HAP-1 (cell line): ENCODE measurements around the gene DUSP8.
"Not testable (repeated sequence)": the region's sequence is repeated elsewhere in the genome, so short reads cannot be mapped to it uniquely, and the experiment has no call there.

Experiments
- DNase-seq, 2 experiments: peaks; one replicate each; pipeline ENCODE4 v3.0.0-alpha.2; 2016 to 2020; ENCODE audit warnings: low spot score in 2 of 2
- H3K27me3 ChIP-seq: fragments of 250-450 bp; sonication (Bioruptor Pico); 2 replicates; pipeline ENCODE4 v1.5.1; 2020; ENCODE audit warnings: low read depth, mild to moderate bottlenecking, moderate library complexity
- H3K36me3 ChIP-seq: fragments of 250-450 bp; sonication (Bioruptor Pico); replicated peaks from 2 replicates; pipeline ENCODE4 v1.5.1; 2020; ENCODE audit warnings: mild to moderate bottlenecking
- H3K4me1 ChIP-seq: fragments of 250-450 bp; sonication (Bioruptor Pico); 2 replicates; pipeline ENCODE4 v1.5.1; 2020; ENCODE audit warnings: mild to moderate bottlenecking
- H3K4me3 ChIP-seq: fragments of 250-450 bp; sonication (Bioruptor Pico); 2 replicates; pipeline ENCODE4 v1.5.1; 2020; ENCODE audit warnings: mild to moderate bottlenecking, moderate library complexity
- H3K9me3 ChIP-seq: fragments of 250-450 bp; sonication (Bioruptor Pico); 2 replicates; pipeline ENCODE4 v1.5.1; 2020; ENCODE audit warnings: mild to moderate bottlenecking, moderate library complexity
- in situ Hi-C: fragments of 300-500 bp; cut with MboI; formaldehyde crosslinking; loops from 3 replicates; pipeline ENCODE4 v1.14.3; 2020; ENCODE audit warnings: low sequenced_read_pairs, inconsistent platforms, mixed read lengths

The DUSP8 gene

GRCh38 chr11:1597994-1598380 lies 25.9 kb upstream of the DUSP8 start, which contains the start of gene KRTAP5-2:
TSS of gene KRTAP5-2 (minus strand) at chr11:1598294. CDS start at chr11:1598250, 44 bp downstream.
- H3K27me3 ChIP-seq = peaks cover 15% of the 10 kb centered on the region

GRCh38 chr11:1597331-1597993 lies 25.4 kb upstream of the DUSP8 start:
- DNase-seq = no peak
- Histone ChIP-seq H3K4me1 (no peaks in the 10 kb centered on the region), H3K9me3 (no peaks in the 10 kb centered on the region), H3K36me3 (no peaks in the 10 kb centered on the region), H3K4me3 (no peak overlapping the region), H3K27me3 (peaks cover 15% of the 10 kb centered on the region)
- in situ Hi-C loops = no loop called here

More at GRCh38 chr11:1597994-1598380, 25.9 kb upstream of the DUSP8 start, which contains the start of gene KRTAP5-2:
- no peak within 1 kb of the TSS for H3K4me3 ChIP-seq
- in situ Hi-C loops = no loop called here
- no peaks in the 10 kb centered on the region for H3K9me3 ChIP-seq
- H3K4me1 ChIP-seq = no peaks in the 10 kb centered on the region
- DNase-seq = no peak
- no peaks in the 10 kb centered on the region for H3K36me3 ChIP-seq

DNA sequence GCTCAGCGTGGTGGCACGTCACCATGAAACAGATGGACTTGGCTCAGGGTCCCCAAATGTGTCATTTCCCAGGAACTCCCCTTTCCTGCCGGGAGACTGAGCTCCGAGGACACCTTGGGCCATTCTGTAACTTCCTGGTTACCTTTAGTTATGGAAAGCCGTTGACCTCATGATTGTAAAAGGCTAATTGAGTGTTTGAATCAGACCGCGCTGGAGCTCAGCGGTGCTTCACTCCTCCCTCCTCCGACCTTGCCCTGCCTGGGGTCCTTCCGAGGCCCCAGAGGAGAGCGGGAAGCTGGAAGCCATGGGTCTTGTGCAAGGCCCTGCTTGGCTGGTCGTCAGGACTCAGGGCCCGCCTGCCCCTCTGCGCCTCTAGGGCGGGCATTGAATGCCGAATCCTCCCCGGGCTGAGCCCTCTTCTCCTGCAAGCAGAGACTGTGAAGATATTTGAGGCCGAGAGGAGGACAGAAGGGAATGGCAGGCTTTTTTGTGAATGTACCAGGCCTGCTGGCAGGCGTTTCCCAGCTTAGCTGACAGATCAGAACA lies 24.6 kb upstream of the DUSP8 start:
- DNase-seq, H3K4me1 ChIP-seq, H3K36me3 ChIP-seq, in situ Hi-C loops, H3K9me3 ChIP-seq, H3K4me3 ChIP-seq: not testable (repeated sequence)
- peaks cover 17% of the 10 kb centered on the region for H3K27me3 ChIP-seq

DNA sequence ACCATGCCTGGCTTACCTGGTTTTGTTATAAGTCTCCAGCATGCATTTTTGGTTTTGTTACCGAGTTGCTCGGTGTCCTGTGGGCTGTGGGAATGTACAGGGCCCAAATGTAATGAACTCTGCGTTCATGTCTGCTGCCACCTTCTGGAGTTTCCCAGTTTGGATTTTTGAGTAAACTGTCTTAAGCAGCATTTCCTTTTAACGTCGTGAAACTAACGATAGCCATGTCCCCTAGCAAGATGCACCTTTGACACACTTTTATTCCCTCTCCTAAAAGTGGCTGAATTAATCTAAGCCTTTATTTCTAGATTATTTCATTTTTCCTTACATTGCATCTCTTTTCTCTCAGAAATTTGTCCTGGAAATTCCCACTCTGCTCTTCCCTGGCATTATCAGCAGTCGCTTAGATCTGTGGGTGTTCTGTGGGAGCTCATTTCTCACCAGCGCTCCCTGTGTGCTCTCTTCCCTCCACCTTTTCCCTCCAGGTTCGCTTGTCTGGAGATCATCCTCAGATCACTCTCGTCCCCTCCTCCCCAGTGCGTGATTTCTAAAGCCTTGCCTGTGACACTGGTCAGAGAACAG lies 24.0 kb upstream of the DUSP8 start:
- H3K36me3 ChIP-seq, H3K9me3 ChIP-seq, H3K4me3 ChIP-seq, H3K4me1 ChIP-seq, in situ Hi-C loops, DNase-seq: not testable (repeated sequence)
- peaks cover 19% of the 10 kb centered on the region for H3K27me3 ChIP-seq

GRCh38 chr11:1592628-1593027 lies 20.6 kb upstream of the DUSP8 start:
- Histone ChIP-seq H3K4me3 (no peak overlapping the region), H3K9me3 (no peaks in the 10 kb centered on the region), H3K27me3 (peaks cover 16% of the 10 kb centered on the region), H3K36me3 (no peaks in the 10 kb centered on the region), H3K4me1 (no peaks in the 10 kb centered on the region)
- in situ Hi-C loops = no loop called here
- DNase-seq = no peak

- in situ Hi-C loops = no loop called here
- Histone ChIP-seq H3K4me3 (no peak overlapping the region), H3K36me3 (no peaks in the 10 kb centered on the region), H3K4me1 (no peaks in the 10 kb centered on the region), H3K9me3 (no peaks in the 10 kb centered on the region), H3K27me3 (peaks cover 16% of the 10 kb centered on the region)
- no peak for DNase-seq
Observed at GRCh38 chr11:1589996-1590395, 17.9 kb upstream of the DUSP8 start.

DNA sequence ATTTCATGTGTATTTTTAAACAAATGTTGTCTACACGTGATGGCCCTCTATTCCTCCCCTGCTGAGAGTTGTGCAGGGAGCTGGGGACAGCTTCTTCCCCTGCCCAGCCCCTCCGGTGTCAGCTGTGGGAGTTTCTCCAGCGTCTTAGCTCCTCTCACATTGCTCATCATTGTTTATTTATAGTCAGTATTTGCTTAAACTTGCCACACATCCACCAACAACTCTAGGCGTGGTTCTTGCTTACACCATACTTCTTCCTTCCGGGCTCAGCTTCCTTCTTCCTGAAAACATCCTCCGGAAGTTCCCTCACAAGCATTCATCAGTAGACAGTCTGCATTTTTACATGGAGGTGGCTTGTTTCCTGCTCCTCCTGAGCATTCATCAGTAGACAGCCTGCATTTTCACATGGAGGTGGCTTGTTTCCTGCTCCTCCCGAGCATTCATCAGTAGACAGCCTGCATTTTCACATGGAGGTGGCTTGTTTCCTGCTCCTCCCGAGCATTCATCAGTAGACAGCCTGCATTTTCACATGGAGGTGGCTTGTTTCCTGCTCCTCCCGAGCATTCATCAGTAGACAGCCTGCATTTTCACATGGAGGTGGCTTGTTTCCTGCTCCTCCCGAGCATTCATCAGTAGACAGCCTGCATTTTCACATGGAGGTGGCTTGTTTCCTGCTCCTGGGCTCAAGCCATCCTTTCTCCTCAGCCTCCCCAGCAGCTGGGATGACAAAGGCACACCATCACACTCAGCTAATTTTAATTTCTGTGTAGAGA lies 17.3 kb upstream of the DUSP8 start:
- H3K9me3 ChIP-seq, in situ Hi-C loops, H3K4me3 ChIP-seq, DNase-seq, H3K4me1 ChIP-seq, H3K36me3 ChIP-seq: not testable (repeated sequence)
- H3K27me3 ChIP-seq = peaks cover 15% of the 10 kb centered on the region

GRCh38 chr11:1586699-1587098 lies 14.6 kb upstream of the DUSP8 start:
- H3K9me3 ChIP-seq = no peaks in the 10 kb centered on the region
- H3K4me3 ChIP-seq = no peak overlapping the region
- peaks cover 21% of the 10 kb centered on the region for H3K27me3 ChIP-seq
- in situ Hi-C loops = no loop called here
- no peaks in the 10 kb centered on the region for H3K4me1 ChIP-seq
- no peaks in the 10 kb centered on the region for H3K36me3 ChIP-seq
- DNase-seq = no peak

GRCh38 chr11:1584661-1585370 lies 12.7 kb upstream of the DUSP8 start, which contains the start of gene KRTAP5-1:
TSS of gene KRTAP5-1 (minus strand) at chr11:1585283. CDS start at chr11:1585249, 34 bp downstream.
- H3K4me3 ChIP-seq, DNase-seq, in situ Hi-C loops, H3K36me3 ChIP-seq, H3K9me3 ChIP-seq, H3K4me1 ChIP-seq: not testable (repeated sequence)
- H3K27me3 ChIP-seq = peaks cover 19% of the 10 kb centered on the region

DNA sequence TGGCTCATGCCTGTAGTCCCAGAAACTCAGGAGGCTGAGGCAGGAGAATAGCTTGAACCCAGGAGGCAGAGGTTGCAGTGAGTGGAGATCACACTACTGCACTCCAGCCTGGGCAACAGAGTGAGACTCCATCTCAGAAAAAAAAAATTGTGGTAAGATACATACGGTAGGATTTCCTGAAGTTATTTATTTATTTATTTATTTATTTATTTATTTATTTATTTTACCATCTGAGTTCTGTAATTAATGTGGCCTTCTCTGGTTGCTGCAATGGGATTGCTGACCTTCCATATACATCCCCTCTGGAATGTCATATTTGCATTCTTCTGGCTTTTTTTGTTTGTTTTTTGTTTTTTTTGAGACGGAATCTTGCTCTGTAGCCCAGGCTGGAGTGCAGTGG lies 10.8 kb upstream of the DUSP8 start:
- H3K27me3 ChIP-seq = peaks cover 19% of the 10 kb centered on the region
- DNase-seq, H3K4me1 ChIP-seq, H3K9me3 ChIP-seq, H3K4me3 ChIP-seq, in situ Hi-C loops, H3K36me3 ChIP-seq: not testable (repeated sequence)

DNA sequence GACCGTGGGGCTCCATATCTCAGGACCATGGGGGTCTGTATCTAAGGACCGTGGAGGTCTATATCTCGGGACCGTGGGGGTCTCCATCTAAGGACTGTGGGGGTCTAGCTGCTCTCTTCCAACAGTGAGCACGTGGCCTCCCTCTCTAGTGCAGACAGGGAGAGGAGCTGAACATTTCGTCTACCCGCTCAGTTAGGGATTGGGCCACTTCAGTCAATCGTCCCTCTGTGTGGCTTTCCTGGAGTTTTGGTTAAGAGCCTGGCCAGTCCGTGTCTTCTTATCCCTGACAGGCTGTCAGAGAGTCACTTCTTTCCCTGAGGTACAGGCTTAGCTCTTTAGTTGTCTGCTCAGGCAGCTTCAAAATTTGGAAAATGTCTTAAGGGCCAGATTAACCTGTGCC lies 9.9 kb upstream of the DUSP8 start:
- Histone ChIP-seq H3K4me1 (no peaks in the 10 kb centered on the region), H3K4me3 (no peak overlapping the region), H3K27me3 (peaks cover 19% of the 10 kb centered on the region), H3K9me3 (peaks cover 5% of the 10 kb centered on the region), H3K36me3 (no peaks in the 10 kb centered on the region)
- in situ Hi-C loops = no loop called here
- no peak for DNase-seq

- Histone ChIP-seq H3K27me3 (peaks cover 24% of the 10 kb centered on the region), H3K4me1 (peaks cover 8% of the 10 kb centered on the region), H3K9me3 (peaks cover 5% of the 10 kb centered on the region), H3K36me3 (no peaks in the 10 kb centered on the region), H3K4me3 (no peak overlapping the region)
- in situ Hi-C loops = no loop called here
- DNase-seq = no peak
Observed at GRCh38 chr11:1576825-1577224, 4.8 kb upstream of the DUSP8 start.

- H3K27me3 ChIP-seq = peaks cover 24% of the 10 kb centered on the region
- DNase-seq, H3K4me1 ChIP-seq, H3K4me3 ChIP-seq, H3K36me3 ChIP-seq, in situ Hi-C loops, H3K9me3 ChIP-seq: not testable (repeated sequence)
Observed at GRCh38 chr11:1575756-1576155, 3.7 kb upstream of the DUSP8 start.
